IgD-negative memory B cell (primary cell): ENCODE results near the gene MYH14. TPM values are rescaled to one million over a fixed set of nuclear protein-coding genes. Genes with fewer than 3 reads are reported as not detected.

Experiments
- H3K27ac Mint-ChIP-seq, 3 donors: one replicate each; pipeline ENCODE4 v1.8.0; 2020 to 2022; ENCODE audit warnings: mild to moderate bottlenecking in 3 of 3, mixed read lengths in 3 of 3, moderate library complexity in 1 of 3
- H3K27me3 Mint-ChIP-seq: one replicate; pipeline ENCODE4 v1.8.0; 2021; ENCODE audit warnings: mixed read lengths
- H3K36me3 Mint-ChIP-seq: one replicate; pipeline ENCODE4 v1.8.0; 2020; ENCODE audit warnings: mild to moderate bottlenecking, mixed read lengths
- H3K4me1 Mint-ChIP-seq, 3 donors: one replicate each; pipeline ENCODE4 v1.8.0; 2020 to 2022; ENCODE audit warnings: mixed read lengths in 3 of 3, mild to moderate bottlenecking in 1 of 3
- H3K4me3 Mint-ChIP-seq, 4 donors: one replicate each; pipeline ENCODE4 v1.8.0; 2020 to 2022; ENCODE audit warnings: mild to moderate bottlenecking in 4 of 4, mixed read lengths in 4 of 4, moderate library complexity in 3 of 4
- H3K9me3 Mint-ChIP-seq, 3 donors: one replicate each; pipeline ENCODE4 v1.8.0; 2020 to 2021; ENCODE audit warnings: mixed read lengths in 3 of 3, mild to moderate bottlenecking in 1 of 3
- polyA plus RNA-seq: library from polyadenylated mRNA; unstranded; fragments of 300-500 nt; fragmentation: Illumina TruSeq; gene quantifications from one replicate; pipeline ENCODE4 v1.2.3, GENCODE V29; 2021

MYH14 gene
- polyA plus RNA-seq, 1 donor from 2014 or later = not detected

DNA sequence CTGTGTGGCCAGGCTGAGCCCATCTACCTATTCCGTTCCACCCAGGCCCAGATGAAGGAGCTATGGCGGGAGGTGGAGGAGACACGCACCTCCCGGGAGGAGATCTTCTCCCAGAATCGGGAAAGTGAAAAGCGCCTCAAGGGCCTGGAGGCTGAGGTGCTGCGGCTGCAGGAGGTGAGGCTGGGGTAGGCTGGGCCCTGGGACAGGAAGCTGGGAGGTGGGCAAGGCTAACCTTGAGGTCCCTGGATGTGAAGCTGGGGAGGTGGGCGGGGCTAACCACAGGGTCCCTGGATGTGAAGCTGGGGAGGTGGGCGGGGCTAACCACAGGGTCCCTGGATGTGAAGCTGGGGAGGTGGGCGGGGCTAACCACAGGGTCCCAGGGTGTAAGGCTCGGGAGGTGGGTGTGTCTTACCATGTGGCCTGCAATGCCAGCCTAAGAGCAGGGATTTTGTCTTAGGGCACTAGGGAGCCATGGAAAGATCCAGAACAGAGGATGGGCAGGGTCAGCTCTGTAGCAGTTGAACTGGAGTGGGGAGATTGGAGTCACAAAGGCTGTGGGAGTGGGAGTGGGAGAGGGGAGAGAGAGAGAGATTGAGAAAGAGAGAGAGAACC, 88.9 kb downstream of the MYH14 start:
- no peaks in the 10 kb centered on the region for H3K4me1 Mint-ChIP-seq
- H3K36me3 Mint-ChIP-seq = peaks cover 3% of the 10 kb centered on the region
- H3K9me3 Mint-ChIP-seq = peaks cover 0 to 19% (median 8%) of the 10 kb centered on the region in 3 donors
- H3K27me3 Mint-ChIP-seq = peaks cover 28% of the 10 kb centered on the region
- H3K27ac Mint-ChIP-seq = no peak overlapping the region
- no peak overlapping the region for H3K4me3 Mint-ChIP-seq

DNA sequence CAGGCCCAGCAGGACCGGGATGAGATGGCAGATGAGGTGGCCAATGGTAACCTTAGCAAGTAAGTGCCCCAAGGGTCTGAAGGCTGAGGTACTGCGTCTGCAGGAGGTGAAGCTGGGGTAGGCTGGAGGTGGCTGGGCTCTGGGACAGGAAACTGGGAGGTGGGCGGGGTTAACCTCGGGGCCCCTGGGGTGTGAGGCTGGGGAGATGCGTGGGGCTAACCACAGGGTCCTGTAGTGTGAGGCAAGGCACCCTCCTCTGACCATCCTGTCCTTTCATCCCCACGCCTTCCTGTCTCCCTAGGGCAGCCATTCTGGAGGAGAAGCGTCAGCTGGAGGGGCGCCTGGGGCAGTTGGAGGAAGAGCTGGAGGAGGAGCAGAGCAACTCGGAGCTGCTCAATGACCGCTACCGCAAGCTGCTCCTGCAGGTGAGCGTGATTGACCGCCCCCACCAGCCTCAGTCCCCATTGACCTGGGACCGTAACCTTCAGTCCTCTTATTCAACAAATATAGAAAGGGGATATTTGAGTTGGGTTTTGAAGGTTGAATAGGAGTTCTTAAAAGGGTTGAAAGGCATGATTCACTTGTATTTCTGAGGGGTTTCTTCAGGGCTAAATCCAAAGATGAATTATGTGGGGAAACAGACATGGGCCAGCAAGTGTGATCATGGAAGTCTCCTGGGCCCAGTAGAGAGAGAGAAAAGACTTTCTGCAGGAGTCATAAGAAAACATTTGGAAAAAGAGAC, 90.0 kb downstream of the MYH14 start:
- Mint-ChIP-seq H3K4me1 (peaks cover 0 to 2% (median 0%) of the 10 kb centered on the region in 3 donors), H3K27ac (no peak overlapping the region), H3K27me3 (peaks cover 27% of the 10 kb centered on the region), H3K36me3 (no peaks in the 10 kb centered on the region), H3K9me3 (peaks cover 0 to 11% (median 0%) of the 10 kb centered on the region in 3 donors), H3K4me3 (no peak overlapping the region)

GRCh38 chr19:50300051-50300450, 96.6 kb downstream of the MYH14 start:
- Mint-ChIP-seq H3K36me3 (no peaks in the 10 kb centered on the region), H3K4me3 (no peak overlapping the region), H3K4me1 (peaks cover 0 to 2% (median 1%) of the 10 kb centered on the region in 3 donors)

DNA sequence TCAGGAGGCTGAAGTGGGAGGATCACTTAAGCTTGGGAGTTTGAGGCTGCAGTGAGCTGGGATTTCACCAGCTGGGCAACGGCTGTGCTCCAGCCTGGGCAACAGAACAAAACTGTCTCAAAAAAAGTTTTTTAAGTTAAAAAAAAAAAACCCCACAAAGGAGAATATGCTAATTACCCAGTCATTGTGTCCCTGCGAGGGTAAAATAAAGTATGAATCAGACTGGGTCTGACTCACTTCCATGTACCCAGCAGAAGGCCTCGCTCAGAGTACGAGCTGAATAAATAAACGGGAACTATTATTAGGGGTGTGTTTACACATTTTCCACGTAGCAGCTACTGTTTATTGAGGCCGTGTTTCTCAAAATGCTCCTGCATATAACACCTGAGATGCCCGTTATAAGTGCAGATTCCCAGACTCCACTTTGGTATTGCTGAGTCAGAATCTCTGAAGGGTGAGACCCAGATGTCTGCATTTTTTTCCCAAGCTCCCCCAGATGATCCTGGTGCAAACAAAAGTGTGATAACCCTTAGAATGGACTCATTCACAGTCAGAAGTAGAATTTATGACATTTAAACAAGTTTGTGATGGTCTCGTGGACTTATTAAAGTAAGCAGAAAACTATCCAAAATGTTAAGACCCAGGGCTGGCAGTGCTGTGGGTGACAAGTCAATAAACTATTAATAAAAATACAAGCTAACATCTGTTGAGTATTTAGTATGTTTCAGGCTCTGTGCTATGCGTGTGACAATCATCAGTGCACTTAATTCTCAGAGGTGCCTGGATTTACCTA, 97.6 kb downstream of the MYH14 start:
- Mint-ChIP-seq H3K36me3 (no peaks in the 10 kb centered on the region), H3K4me3 (no peak overlapping the region), H3K27ac (no peak overlapping the region), H3K4me1 (peaks cover 0 to 2% (median 1%) of the 10 kb centered on the region in 3 donors), H3K27me3 (peaks cover 22% of the 10 kb centered on the region), H3K9me3 (peaks cover 3 to 8% (median 4%) of the 10 kb centered on the region in 3 donors)

More at GRCh38 chr19:50300051-50300450, 96.6 kb downstream of the MYH14 start:
- Mint-ChIP-seq H3K27ac (no peak overlapping the region), H3K9me3 (peaks cover 3 to 8% (median 4%) of the 10 kb centered on the region in 3 donors), H3K27me3 (peaks cover 21% of the 10 kb centered on the region)

DNA sequence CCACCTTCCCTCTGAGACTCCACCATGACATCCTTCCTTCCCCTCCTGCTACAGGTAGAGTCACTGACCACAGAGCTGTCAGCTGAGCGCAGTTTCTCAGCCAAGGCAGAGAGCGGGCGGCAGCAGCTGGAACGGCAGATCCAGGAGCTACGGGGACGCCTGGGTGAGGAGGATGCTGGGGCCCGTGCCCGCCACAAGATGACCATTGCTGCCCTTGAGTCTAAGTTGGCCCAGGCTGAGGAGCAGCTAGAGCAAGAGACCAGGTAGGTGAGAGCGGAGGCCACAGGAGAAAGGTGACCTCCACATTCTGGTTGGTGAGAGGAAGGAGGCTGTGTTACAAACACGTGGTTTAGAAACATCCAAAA, 98.2 kb downstream of the MYH14 start:
- no peaks in the 10 kb centered on the region for H3K36me3 Mint-ChIP-seq
- H3K27ac Mint-ChIP-seq = no peak overlapping the region
- H3K4me3 Mint-ChIP-seq = no peak overlapping the region
- peaks cover 19% of the 10 kb centered on the region for H3K27me3 Mint-ChIP-seq
- peaks cover 1 to 3% (median 2%) of the 10 kb centered on the region in 3 donors for H3K4me1 Mint-ChIP-seq
- H3K9me3 Mint-ChIP-seq = peaks cover 3 to 8% (median 4%) of the 10 kb centered on the region in 3 donors

GRCh38 chr19:50303558-50303957, 100.1 kb downstream of the MYH14 start:
- Mint-ChIP-seq H3K4me1 (peaks cover 0 to 4% (median 1%) of the 10 kb centered on the region in 3 donors), H3K4me3 (no peak overlapping the region), H3K27me3 (peaks cover 18% of the 10 kb centered on the region), H3K36me3 (no peaks in the 10 kb centered on the region), H3K27ac (no peak overlapping the region), H3K9me3 (peaks cover 3 to 8% (median 4%) of the 10 kb centered on the region in 3 donors)

GRCh38 chr19:50308991-50309390, 105.6 kb downstream of the MYH14 start:
- peaks cover 0 to 3% (median 0%) of the 10 kb centered on the region in 3 donors for H3K9me3 Mint-ChIP-seq
- peaks cover 1 to 15% (median 2%) of the 10 kb centered on the region in 3 donors for H3K4me1 Mint-ChIP-seq
- H3K27me3 Mint-ChIP-seq = peaks cover 44% of the 10 kb centered on the region
- no peaks in the 10 kb centered on the region for H3K36me3 Mint-ChIP-seq
- H3K4me3 Mint-ChIP-seq = no peak overlapping the region
- no peak overlapping the region for H3K27ac Mint-ChIP-seq

- no peaks in the 10 kb centered on the region for H3K36me3 Mint-ChIP-seq
- H3K4me3 Mint-ChIP-seq = no peak overlapping the region
- H3K9me3 Mint-ChIP-seq = peaks cover 0 to 3% (median 0%) of the 10 kb centered on the region in 3 donors
- no peak overlapping the region for H3K27ac Mint-ChIP-seq
- peaks cover 3 to 15% (median 3%) of the 10 kb centered on the region in 3 donors for H3K4me1 Mint-ChIP-seq
- H3K27me3 Mint-ChIP-seq = peaks cover 47% of the 10 kb centered on the region
Measured at GRCh38 chr19:50309396-50310125, 106.1 kb downstream of the MYH14 start.

DNA sequence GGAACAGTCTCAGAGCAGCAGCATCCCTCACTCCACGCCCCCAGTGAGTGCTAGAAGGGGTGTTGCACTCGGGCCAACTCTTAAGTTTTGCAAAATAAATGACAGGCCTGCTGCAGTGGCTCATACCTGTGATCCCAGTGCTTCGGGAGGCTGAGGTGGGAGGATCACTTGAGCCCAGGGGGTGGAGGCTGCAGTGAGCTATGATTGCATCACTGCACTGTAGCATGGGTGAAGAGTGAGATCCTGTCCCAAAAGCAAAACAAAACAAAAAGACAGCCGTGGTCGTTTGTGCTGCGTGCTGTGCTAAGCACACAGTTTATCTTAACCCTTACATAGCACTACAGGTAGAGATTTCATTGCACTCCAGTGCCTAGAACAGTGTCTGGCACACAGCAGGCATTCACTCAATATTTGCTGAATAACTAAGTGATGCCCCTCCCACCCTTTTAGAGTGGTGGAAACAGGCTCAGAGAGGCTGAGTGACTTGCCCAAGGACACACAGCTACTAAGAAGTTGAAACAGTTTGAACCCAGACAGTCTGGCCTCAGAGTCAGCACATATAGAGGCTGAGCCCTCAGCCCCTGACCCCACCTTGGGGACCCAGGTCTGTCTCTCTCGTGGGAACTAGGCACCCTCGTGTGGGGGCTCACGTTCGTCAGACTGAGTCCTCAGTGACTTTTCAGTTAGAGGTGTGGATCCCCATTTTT, 107.5 kb downstream of the MYH14 start:
- H3K36me3 Mint-ChIP-seq = no peaks in the 10 kb centered on the region
- peaks cover 0 to 3% (median 0%) of the 10 kb centered on the region in 3 donors for H3K9me3 Mint-ChIP-seq
- H3K4me3 Mint-ChIP-seq = no peak overlapping the region
- no peak overlapping the region for H3K27ac Mint-ChIP-seq
- H3K4me1 Mint-ChIP-seq = peaks cover 5 to 15% (median 8%) of the 10 kb centered on the region in 3 donors
- peaks cover 43% of the 10 kb centered on the region for H3K27me3 Mint-ChIP-seq

DNA sequence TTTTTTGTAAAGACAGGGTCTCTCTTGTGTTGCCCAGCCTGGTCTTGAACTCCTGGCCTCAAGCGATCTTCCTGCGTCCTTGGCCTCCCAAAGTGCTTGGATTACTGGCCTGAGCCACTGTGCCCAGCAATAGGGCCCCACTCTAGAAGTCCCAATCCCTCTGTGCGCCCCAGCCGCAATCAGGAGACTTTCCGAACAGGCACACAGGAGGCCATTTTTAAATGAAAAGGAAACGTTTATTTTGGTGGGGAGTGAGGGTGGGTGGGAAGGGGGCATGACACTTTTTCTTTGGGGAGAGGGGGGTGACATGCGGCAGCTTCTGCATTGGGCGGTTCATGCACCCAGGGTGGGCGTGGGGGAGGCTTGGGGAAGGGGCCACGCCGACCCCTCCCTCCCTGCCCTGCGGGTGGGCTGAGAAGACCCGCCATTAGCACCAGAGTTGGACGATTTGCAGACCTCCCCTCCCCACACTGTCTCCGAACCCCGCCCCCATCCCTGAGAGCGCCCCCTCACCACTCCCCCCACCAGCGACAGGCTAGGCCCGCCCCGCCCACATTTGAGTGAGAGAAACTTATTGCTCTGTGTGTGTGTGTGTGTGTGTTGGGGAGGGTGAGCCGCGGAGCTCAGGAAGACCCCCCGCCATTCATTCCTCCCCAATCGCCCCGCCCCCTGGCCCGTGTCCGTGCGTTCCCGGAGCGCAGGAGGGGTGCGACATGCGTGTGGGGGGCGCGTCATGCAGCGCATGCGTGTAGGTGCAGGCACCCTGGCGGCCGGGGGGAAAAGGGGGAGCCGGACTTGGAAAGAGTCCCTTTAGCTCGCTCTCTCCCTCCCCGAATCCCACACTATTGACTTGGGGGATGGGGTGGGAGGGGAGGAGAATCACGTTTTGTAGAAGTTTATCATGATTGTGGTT, 108.6 kb downstream of the MYH14 start:
- Mint-ChIP-seq H3K4me3 (no peak overlapping the region), H3K36me3 (no peaks in the 10 kb centered on the region), H3K4me1 (peaks cover 5 to 11% (median 10%) of the 10 kb centered on the region in 3 donors), H3K27me3 (peaks cover 39% of the 10 kb centered on the region), H3K27ac (peak overlapping the region in 1 of 3 donors; percentile 87), H3K9me3 (peaks cover 0 to 3% (median 0%) of the 10 kb centered on the region in 3 donors)

DNA sequence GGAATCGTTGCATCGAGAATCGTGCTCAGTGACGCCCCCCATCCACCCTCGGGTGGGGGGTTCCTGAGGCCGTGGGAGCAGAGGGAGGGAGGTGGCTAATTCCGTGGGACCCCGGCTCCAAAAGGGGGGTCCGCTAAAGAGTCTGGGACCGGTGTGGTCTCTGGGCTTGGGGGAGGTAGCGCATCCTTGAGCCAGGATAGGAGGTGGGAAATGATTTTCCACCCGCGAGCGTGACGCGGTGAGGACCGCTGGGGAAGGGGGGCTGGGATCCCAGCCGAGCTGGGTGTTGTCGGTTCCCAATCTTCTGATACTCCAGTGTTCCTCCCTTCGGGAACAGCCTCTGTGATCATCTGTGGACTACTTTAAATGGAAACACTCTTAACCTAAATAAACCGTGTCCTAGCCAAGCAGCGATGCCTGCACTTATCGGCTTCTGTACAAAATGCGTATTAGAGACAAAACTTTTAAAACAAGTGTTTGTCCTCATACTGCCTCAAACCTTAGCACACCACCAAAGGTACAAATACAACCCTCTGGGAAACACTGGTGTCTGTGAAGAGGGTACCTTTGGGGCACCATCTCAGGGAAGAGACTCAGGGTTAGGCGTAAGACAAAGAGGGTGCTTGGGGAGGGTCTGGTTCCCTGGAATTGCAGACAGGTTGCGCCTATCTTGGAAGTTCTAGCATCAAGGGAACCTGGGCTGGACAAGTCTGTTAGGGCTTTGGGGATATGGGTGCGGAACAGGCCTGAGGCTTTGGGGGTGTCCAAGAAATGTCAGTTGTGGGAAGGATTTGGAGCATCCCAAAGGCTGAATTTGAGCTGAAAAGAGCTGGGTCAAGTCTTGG, 109.8 kb downstream of the MYH14 start:
- Mint-ChIP-seq H3K27ac (peak overlapping the region in 1 of 3 donors; percentile 35), H3K9me3 (peaks cover 0 to 3% (median 0%) of the 10 kb centered on the region in 3 donors), H3K27me3 (peaks cover 38% of the 10 kb centered on the region), H3K36me3 (no peaks in the 10 kb centered on the region), H3K4me3 (no peak overlapping the region), H3K4me1 (peaks cover 5 to 11% (median 10%) of the 10 kb centered on the region in 3 donors)

- Mint-ChIP-seq H3K27ac (no peak overlapping the region), H3K36me3 (no peaks in the 10 kb centered on the region), H3K27me3 (peaks cover 36% of the 10 kb centered on the region), H3K4me1 (peaks cover 5 to 11% (median 10%) of the 10 kb centered on the region in 3 donors), H3K9me3 (peaks cover 0 to 3% (median 0%) of the 10 kb centered on the region in 3 donors), H3K4me3 (no peak overlapping the region)
Measured at GRCh38 chr19:50313812-50314536, 110.6 kb downstream of the MYH14 start.
